T-helper 2 cell treated with Interferon-gamma antibody and Interleukin-4, amounts not matched to agents 100 ng/mL and 5 ng/mL, for 36 hours (primary cell): ENCODE results near the gene TEX30. TPM values are rescaled to one million over a fixed set of nuclear protein-coding genes. Genes with fewer than 3 reads are reported as not detected.

Experiments
- intact Hi-C: fragments of 100-400 bp; cut with micrococcal nuclease; formaldehyde crosslinking; loops from one replicate; pipeline ENCODE4 v1.15.1; 2023
- total RNA-seq: library from RNA; stranded (reverse); gene quantifications from 2 replicates; pipeline ENCODE4 v1.2.3, GENCODE V29; 2022

The TEX30 gene
- total RNA-seq, 1 donor from 2014 or later = 47.2 TPM

- intact Hi-C loops = no loop called here
These were observed 51.8 kb downstream of the TEX30 start for GRCh38 chr13:102721800-102722231.

GRCh38 chr13:102718746-102719145, 54.8 kb downstream of the TEX30 start:
- intact Hi-C loops = no loop called here

Other genes starting within 250 kb of the TEX30 start
- 95.8 and 97.3 TPM in 2 replicates for gene TPP2, start 176.8 kb downstream of the TEX30 start, total RNA-seq
- not detected in 2 replicates for gene METTL21C, start 78.7 kb downstream of the TEX30 start, total RNA-seq
- gene POGLUT2, start 25.2 kb upstream of the TEX30 start, total RNA-seq = 13.4 and 14.0 TPM in 2 replicates
- 35.1 and 36.9 TPM in 2 replicates for gene BIVM, start 25.3 kb upstream of the TEX30 start, total RNA-seq
- 69.1 and 75.3 TPM in 2 replicates for gene ERCC5, start 72.2 kb upstream of the TEX30 start, total RNA-seq